Cerebellar nuclear complex (tissue), 1 donor: ENCODE measurements around the gene TOB1.
A peak's percentile ranks its signal among the peaks of the same experiment; 100 is the strongest.

Experiments used
- DNase-seq, 2 experiments: peaks; one replicate each; lab custom pipeline; 2025; lab: John Stamatoyannopoulos, UW

The TOB1 gene, protein sequence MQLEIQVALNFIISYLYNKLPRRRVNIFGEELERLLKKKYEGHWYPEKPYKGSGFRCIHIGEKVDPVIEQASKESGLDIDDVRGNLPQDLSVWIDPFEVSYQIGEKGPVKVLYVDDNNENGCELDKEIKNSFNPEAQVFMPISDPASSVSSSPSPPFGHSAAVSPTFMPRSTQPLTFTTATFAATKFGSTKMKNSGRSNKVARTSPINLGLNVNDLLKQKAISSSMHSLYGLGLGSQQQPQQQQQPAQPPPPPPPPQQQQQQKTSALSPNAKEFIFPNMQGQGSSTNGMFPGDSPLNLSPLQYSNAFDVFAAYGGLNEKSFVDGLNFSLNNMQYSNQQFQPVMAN

DNA sequence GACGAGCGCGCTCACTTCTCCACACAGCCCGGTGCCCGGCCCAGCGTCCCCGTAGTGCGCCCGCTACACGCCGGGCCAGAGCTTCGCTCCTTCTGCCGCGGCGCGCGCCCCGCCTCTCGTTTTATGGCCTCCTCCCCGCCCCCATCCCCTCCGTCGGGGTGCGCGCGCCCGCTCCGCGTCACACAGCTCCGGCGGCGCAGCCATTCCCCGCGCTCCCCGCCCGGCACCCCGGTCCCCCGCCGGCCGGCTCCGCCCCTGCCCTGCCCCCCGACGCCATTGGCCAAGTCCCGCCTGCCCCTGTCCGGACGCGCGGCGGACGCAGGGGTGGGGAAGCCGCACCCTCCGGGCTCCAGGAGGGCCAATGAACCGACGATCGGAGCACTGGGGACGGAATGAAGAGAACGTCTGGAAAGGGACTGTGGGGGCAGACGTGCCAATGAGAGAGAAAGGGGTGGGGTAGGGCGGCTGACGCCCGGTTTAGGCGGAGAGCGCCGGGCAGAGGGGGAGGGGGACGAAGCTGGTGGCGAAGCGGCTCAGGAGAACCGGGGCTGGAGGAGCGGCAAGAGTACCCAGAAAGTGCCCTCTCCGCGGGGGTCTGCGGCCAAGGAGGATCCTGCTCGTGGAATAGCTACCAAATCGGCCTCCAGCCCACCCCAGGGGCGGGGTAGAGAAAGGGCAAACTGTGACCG, at the start of gene TOB1:
TSS of gene TOB1 (minus strand) at position 94 of the 689 bp plus-strand sequence. CDS start 2,337 bp downstream, outside the sequence.
- peak; percentile 88 to 92 for DNase-seq

DNA sequence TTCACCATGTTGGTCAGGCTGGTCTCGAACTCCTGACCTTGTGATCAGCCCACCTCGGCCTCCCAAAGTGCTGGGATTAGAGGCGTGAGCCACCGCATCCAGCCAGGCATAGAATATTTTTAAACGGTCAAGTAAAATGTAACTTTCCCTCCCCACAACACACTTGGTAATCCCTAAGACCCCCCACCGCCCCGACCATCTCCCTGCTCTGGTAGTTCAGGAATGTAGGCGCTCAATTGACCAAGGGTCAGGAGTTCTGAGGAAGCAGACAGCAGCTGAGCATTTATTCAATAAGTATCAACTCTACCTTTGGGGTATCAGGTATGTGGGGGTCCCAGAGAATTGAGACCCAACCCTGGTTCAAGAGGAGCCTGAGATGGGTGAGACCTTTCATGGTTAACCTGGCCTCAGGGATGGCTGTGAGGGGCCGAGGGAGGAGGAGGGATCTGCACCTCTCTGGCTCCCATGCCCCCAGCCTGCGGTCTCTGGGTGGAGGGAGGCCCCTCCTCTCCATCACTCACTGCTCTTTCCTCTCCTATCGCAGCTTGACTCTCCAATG, 48.4 kb upstream of the TOB1 start:
- no peak for DNase-seq

DNA sequence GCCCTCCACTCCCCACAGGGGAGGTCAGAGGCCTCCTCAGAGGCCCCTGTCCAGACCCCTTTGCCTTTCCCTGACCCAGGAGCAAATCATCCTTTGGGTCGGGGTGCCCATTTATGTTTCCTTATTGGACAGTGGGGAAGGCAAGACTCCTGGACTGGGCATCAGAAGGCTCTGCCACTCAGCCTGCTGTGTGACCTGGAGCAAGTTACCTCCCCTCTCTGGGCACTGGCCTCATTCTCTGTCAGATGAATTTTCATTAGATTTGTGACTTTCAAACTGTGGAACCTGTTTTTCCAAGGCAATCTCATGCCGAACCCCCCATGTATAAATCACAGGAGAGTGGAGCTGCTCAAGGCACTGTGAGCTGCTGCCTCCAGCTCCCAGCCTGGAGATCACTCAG, 47.0 kb upstream of the TOB1 start:
- DNase-seq: no peak

DNA sequence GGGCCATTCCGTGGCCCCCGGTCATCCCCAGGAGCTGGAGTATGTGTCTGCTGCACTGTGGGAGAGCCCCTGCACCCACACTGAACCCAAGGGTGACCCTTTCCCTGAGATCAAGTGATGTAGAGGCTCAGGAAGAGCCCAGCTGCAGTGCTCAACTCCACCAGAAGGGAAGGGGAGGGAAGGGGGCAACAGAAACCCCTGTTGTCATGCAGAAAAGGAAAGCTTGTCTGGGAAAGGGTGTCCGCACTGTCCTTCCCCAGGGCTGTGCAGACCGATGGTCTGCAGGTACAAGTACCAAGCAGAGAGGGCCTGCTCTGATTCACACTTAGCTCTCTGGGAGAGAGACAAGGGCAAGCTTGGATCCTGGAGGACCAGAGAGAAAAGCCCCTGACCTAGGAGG, 45.7 kb upstream of the TOB1 start:
- DNase-seq: no peak

DNA sequence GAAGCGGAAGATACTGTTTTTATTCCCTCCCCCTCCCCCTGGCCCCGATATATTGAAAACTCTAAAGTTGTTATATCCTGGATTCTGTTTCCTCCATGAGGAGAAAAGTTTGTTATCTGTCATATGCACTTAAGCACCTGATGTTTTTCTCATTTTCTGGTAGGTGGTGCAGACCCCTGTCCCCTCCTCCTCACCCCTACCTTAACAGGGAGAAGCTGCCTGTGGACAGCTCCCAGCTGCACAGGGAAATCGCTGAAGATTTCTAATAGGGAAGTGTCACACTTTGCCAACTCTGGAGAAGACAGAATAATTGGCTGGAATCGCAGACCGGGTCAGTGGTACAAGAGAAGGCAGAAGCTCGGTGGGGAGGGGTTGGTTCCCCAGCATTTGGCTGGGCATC, 45.3 kb upstream of the TOB1 start:
- DNase-seq: no peak

DNA sequence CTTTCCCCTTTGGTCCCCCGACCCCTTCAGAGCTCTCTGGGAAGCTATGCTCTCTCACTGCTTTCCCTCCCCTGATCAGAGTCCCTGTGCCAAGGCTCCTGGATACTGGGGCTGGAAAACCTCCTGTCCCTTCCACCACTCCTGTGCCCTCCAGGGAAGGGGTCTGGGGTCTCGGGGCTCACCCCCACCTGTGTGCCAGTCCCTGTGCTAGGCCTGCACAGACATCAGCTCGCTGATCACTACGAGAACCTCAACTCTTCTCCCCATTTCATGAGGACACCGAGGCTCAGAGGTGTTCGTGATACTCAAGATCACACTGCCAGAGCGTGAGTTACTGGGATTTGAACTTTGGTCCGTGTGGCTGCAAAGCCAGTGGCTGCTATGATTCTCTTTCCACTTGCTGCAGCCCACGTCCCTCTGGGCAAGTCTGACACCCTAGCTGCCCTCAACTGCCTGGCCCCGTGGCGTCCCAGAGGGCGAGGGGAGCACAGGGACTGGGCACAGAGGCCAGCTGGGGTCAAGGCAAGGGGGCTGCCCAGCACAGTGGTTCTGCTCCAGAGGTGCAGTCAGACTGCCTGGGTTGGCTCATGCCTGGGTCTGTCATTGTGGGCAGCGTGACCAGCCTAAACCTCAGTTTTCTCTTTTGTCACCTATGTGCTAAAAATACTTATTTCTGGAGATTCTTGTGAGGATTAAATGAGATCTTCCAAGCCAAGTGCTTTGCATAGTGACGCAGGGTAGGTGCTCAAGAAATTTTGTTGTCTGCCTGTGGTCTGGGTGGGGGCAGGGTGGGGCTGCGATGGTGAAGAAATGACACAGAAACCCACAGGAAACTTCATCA, 43.8 kb upstream of the TOB1 start:
- DNase-seq: no peak

DNA sequence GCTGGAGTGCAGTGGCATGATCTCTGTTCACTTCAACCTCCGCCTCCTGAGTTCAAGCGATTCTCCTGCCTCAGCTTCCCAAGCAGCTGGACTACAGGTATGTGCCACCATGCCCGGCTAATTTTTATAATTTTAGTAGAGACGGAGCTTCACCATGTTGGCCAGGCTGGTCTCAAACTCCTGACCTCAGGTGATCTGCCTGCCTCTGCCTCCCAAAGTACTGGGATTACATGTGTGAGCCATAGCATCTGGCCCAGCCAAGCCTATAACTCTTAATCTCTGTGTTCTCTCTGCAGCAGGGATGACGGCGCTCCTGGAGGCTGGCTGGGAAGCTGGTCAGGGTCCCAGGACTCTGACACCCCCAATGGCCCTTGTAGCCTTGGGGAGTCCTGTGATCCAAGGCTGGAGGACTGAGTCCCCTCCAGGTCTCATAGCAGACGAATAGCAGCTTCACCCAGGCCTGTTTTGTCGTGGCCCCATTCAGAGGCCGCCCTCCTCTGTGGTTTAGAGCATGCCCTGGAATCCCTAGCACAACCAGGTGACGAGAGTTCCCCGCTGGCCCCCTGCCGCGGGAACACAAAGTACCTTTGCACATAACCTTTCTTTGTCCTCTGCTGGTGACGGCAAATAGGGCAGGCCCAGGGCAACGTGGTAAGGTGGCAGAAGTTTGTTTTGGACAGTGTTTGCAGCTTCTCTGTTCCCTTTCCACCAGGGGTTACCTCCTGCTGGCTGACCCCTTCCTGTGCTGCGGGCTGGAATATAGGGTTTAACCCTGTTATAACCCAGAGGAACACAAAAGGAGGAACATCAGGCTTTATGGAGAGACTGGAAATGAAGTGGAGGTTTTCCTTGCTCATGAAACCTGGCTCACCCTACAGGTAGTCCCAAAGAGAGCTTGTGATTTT, 43.0 kb upstream of the TOB1 start:
- DNase-seq: no peak

DNA sequence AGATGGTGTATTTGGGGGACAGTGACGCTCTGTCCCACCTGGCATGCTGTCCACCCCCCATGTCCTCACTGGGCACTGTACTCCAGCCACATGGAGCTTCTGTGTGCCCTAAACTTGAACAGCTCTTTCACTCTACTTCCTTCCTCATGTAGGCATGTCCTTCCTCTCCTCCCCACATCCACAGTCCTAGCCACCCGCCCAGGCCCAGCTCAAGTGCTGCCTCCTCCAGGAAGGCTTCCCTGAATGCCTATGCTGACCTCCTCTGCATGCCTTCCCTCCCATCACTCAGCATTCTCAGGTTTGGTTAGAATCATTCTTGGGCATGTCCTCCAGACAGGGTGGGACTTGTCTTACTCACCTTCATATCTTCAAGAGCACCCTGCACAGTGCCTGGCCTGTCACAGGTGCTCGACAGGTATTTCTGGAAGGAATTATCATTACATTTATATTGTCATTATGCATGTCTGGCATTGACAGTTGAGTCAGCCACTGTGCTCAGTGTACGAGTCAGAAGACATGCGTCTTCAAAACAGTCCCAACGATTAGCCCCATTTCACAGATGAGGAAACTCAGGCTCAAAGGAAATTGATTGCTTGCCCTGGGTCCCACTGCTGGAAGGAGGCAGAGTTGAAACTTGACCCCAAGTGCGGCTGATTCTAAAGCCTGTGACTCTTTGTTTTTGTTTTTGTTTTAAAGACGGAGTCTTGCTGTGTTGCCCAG, 42.1 kb upstream of the TOB1 start:
- no peak for DNase-seq

DNA sequence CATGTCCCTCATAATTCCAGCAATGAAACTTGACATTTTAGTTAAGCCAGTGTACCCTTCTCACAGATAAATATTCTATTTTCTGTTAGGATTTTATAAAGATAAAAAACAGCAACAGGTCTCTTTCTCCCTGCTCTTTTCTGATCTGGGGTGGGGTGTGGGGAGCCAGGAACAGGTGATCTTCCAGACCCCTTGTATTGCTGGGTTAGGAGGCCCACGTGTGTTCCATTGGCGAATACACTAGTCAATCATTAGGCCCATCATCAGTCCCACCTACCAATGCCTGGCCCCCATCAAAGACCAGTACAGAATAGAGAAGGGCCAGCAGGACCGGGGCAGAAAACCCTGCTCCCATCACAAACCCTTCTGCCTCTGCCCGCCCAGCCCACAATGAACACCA, 40.3 kb upstream of the TOB1 start:
- no peak for DNase-seq

DNA sequence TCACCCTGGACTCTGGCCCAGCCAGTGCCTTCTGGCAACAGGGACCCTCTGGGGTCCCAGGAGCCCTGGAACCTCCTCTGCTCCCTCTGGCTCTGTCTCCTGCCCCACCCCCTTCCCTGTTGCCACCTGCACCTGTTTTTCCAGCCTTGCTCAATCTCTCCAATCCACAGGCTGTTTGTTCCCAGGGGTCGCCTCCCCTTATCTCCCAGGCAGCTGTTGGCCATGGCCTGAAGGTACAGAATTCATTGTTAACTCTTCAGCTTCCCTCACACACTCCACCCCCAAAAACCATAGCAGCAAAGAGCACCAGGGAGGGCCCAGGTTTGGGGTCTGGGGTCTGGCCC, 39.3 kb upstream of the TOB1 start:
- DNase-seq: no peak

DNA sequence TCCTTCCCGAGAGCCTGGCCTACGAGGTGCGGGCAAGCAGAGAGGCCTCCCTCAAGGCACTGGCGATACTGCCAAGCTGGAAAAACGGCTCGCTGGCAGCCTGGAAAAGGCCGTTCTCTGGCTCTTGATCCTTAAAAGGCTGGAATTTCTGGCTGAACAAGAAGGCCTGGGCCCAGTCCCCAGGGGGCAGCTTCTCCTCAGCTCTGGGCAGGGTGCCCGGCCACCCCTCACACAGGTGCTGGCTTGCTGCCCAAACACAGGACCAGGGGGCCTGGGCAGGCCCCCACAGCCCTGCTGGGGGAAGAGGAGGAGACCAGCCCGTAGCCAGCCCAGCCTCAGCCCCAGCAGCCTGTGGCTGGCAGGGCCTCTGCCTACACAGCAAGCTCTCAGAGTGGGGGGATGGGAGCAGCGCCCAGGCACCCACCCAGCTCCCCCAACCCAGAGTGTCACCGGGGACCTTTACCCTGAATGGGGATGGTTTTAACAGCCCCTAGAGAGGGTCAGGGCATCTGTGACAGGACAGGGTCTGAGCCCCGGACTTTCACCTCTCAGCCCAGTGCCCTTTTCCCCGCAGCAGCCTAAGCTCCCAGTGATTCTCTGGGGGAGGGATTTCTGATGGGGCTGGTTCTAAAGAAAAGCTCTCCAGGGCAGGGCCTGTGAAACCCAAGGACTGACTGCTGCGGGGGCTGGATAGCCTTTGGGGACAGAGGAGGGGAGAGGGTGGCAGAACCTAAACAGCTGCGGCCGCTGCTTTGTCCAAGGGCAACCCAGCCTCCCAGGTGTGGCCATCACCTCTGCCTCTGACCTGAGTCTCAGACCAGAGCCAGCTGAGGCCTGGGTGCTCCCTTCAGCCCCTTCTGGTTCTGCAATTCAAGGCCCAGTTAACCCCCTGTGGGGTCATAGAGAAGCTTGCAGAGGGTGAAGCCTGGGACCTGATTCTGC, 38.6 kb upstream of the TOB1 start:
- DNase-seq: peak in 1 of 2 experiments; percentile 14

DNA sequence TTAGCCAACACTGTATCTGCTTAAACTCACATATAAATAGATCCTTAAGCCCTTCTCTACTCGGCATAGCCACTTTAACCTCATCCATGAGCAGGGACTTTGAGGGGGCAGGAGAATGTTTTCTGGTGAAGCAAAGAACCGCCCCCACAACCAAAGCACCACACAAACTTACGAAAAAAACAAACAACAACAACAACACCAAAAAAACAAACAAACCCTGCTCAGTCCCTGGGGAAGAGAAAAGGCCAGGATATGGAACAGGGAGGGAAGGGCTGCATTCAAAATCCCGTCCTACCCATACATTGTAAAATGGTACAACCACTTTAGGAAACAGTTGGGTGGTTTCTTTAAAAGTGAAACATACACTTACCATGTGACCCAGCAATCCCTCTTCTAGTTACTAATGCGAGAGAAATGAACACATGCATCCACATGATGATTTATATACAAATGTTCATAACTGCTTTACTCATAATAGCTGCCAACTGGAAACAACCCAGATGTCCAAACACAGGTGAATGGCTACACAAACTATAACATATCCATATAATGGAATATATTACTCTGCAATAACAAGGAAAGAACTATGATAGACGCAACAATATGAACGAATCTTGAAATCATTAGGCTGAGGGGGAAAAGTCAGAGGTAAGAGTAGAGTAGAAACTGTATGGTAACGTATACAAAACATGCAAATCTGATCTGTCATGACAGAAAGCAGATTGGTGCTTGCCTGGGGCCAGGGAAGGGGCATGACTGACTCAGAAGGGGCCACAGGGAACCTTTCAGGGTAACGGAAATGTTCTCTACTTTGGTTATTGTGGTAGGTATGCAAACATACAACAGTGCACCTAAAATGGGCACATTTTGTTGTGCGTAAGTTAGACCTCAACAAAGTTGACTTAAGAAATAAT, 37.7 kb upstream of the TOB1 start:
- DNase-seq: no peak

DNA sequence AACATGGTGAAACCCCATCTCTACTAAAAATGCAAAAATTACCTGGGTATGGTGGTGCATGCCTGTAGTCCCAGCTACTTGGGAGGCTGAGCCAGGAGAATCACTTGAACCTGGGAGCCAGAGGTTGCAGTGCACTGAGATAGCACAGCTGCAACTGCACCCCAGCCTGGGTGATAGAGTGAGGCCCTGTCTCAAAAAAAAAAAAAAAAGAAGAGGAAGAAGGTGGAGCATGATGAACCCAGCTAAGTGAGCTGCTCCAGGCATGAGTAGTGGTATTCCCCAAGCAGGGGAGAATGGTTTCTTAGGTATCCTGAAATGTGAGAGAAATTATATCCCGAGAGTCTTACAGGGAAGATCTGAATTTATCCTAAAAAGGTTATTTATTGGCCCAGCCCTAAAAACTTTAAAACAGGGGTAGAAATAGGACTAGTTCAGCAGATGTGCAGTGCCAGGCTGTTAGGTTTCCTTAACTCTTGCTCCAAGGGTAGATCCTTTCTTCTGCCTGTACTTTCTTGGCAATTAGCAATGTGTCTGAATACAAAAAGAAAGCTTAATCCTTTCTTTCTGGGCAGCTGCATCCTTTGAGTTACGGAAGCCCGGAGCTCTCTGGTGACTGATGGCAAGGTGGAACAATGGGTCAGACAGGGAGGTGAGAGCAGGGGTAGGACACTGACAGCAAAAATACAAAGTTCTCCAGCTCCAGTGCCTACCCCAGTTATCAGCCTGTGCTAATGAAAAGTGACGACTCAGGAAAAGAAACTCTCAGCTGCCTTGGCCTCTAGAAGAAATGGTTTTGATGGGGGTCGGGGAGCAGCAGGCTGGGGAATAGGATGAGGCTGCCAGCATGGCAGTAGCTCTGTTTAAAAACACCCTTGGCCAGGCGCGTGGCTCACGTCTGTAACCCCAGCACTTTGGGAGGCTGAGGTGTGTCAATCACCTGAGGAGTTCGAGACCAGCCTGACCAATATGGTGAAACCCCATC, 36.5 kb upstream of the TOB1 start:
- no peak for DNase-seq

DNA sequence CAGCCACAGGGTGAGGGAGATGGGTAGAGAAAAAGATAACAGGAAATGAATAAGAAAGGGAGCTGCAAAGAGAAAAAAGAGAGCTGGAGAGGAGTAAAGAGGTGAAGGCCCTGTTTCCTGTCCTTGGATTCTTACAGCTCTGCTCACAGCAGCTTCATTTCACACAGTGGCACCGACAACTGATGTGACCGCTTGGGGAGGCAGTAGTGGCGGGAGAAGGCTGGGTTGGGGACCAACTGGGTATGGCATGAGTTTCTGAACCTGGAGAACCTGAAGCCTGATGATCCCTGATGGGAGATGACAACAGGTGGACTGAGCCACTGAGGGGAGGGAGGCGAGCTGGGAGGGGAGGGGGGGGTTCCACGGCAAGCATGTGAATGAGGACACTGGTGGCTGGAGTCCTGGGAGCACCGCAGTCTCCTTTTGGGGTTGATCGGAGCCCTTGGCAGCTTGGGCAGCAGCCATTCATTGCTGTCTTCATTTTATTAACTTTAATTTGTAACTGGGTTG, 34.3 kb upstream of the TOB1 start:
- DNase-seq: no peak

DNA sequence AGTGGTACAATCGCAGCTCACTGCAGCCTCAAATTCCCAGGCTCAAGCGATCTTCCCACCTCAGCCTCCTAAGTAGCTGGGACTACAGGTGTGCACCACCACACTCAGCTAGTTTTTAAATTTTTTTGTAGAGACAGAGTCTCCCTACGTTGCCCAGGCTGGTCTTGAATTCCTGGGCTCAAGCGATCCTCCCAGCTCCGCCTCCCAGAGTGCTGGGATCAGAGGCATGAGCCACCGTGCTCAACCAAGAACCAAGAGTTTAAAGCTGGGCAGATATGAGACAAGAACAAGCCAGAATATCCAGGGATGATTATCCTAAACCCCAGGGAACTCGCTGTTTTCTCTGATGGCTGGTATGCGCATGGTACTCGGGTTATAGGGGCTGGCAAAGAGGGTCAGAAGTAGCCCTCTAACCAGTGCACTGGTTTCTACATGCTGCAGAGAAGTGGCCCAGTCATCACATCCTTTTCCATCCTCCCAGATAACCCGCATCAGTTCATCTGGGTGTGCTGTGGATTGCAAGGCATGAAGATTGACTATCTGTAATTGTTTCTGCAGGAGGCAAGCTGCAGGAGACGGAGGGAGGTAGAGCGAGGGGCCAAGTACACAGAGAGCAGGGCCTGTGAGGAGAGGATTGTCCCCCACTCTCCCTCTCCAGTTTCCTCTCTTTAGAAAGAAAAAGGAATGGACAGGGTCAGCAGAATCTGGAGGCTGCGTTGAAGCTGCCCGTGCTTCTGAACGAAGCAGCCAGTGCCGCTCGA, 33.6 kb upstream of the TOB1 start:
- no peak for DNase-seq

DNA sequence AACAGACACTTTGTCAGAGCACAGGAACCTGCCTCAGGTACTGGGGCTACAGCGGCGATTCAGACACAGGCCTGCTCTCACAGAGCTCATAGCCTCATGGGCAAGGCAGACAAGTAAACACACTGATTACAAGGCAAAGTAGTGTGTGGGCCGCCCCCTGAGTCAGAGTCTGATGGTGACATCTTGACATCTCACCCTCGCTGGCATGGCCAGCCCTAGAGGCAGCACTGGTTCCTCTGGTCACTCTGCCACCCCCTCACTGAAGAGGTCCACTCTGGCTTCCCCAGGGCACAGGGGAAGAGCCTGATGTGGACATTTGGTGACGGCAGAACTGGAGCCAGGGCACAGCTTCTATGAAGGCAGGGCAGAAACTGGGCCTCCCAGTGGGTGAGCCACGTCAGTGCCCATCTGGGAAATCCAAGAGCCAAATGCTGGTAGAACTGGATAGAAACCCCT, 32.9 kb upstream of the TOB1 start:
- DNase-seq: no peak
